SU-DHL-6 (cell line): ENCODE measurements around the gene RTF1.

Experiments used
- EZH2phosphoT487 ChIP-seq: fragments of 200-600 bp; sonication (generic), shearing (Covaris generic); conservative IDR thresholded peaks from 2 replicates; pipeline ENCODE4 v1.6.1; 2018; ENCODE audit warnings: mild to moderate bottlenecking, antibody characterized with exemption, low read length, moderate library complexity, mixed read lengths
- TF ChIP-seq, protein P1 (sequence below): fragments of 200-600 bp; sonication (generic); IDR thresholded peaks from one replicate; pipeline ENCODE4 v1.5.1; 2017; ENCODE audit warnings: antibody characterized with exemption, mild to moderate bottlenecking, low read length, moderate library complexity; ENCODE audit not compliant: insufficient read depth, poor library complexity, severe bottlenecking

- TF ChIP-seq, protein P1, sequence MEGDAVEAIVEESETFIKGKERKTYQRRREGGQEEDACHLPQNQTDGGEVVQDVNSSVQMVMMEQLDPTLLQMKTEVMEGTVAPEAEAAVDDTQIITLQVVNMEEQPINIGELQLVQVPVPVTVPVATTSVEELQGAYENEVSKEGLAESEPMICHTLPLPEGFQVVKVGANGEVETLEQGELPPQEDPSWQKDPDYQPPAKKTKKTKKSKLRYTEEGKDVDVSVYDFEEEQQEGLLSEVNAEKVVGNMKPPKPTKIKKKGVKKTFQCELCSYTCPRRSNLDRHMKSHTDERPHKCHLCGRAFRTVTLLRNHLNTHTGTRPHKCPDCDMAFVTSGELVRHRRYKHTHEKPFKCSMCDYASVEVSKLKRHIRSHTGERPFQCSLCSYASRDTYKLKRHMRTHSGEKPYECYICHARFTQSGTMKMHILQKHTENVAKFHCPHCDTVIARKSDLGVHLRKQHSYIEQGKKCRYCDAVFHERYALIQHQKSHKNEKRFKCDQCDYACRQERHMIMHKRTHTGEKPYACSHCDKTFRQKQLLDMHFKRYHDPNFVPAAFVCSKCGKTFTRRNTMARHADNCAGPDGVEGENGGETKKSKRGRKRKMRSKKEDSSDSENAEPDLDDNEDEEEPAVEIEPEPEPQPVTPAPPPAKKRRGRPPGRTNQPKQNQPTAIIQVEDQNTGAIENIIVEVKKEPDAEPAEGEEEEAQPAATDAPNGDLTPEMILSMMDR, result no peak
- no peak for TF ChIP-seq EZH2phosphoT487
These were observed 66.2 kb downstream of the RTF1 start for GRCh38 chr15:41483115-41483514.
